Right lobe of liver (tissue), 4 donors: ENCODE results near the gene PSMD10.

ENCODE experiments used
- CTCF ChIP-seq, 4 donors: fragments of 200-600 bp in 3 of 4; fragments of 450-650 bp in 1 of 4; IDR thresholded peaks; one replicate each; pipeline versions ENCODE4 v1.5.1 to v1.8.0; 2016 to 2022; ENCODE audit warnings: antibody characterized with exemption in 4 of 4, mild to moderate bottlenecking in 2 of 4
- POLR2A ChIP-seq: fragments of 450-650 bp; IDR thresholded peaks from one replicate; pipeline ENCODE4 v1.6.1; 2017; ENCODE audit warnings: antibody characterized with exemption, mild to moderate bottlenecking
- donor health status: DM: no; HTN: no; CAD: no.
- donor health status: DM: no; HTN: no; CAD: no.
- donor health status: DM: no; HTN: yes; CAD: no.

- TF ChIP-seq CTCF (IDR thresholded peaks at IDR 0.05) (no peak), POLR2A (no peak)
These were observed 35.8 kb upstream of the PSMD10 start for GRCh38 chrX:108127152-108127551.
